Astrocyte of the cerebellum (primary cell): ENCODE data around the gene UTP11.
"Not testable (repeated sequence)": the region's sequence is repeated elsewhere in the genome, so short reads cannot be mapped to it uniquely, and the experiment has no call there.

Experiments used
- DNase-seq: peaks from one replicate; pipeline ENCODE4 v3.0.0-alpha.2; 2011; ENCODE audit warnings: low read depth
- H3K4me3 ChIP-seq: 2 replicates; pipeline ENCODE4 v1.5.1; 2011; ENCODE audit warnings: mild to moderate bottlenecking, low read depth, low read length, moderate library complexity
- in situ Hi-C: cut with HindIII; loops from 2 replicates; pipeline ENCODE4 v1.10.0; 2017; ENCODE audit warnings: low sequenced_read_pairs
- TF ChIP-seq, protein P1 (sequence below): IDR thresholded peaks from 2 replicates; pipeline ENCODE4 v1.5.1; 2012; ENCODE audit warnings: low read length, low read depth, moderate library complexity, mild to moderate bottlenecking; ENCODE audit errors: missing control alignments

Gene UTP11

DNA sequence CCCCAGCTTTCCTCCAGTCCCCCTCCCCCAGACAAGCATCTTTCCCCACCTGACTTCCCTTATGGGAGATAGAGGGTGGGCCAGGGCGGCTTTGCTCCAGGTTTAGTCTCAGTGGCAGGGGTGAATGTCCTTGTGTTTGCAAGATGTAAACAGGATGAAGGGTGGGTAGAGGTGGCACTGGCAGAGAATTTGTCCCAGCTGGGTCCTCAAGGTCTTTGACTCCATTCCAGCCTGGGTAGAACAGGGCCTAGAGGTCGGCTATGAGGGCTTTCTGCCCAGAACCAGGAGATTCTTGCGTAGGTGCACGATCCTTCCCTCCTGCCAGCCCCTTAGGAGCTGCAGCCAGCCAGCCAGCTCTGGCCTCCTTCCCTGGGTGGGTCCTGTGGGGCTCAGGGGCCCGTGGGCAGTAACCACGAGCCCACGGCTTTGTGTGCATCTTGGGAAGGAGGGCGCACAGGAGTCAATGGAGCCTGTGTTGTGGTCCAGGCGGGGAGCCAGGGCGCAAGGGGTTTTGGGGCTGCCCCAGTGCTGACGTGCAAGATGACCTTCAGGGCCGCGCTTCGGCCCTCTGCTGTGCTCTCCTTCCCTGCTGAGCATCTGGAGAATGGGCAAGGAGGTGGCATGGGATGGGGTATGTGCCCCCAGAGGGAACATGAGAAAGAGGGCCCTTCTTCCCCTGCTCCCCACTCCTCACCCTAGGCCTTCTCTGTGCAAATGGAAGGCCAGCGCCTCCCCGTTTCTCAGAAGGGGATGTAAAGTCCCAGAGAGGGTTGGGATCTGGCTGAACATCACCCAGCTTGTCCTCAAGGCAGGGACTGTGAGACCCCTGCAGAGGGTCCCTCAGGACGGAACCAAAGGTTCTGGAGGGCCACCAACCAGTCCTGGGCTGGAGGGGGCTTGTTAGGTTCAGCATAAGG, 18.3 kb downstream of the UTP11 start:
- H3K4me3 ChIP-seq: no peak overlapping the region
- in situ Hi-C loops: no loop called here
- DNase-seq: no peak
- TF ChIP-seq, protein P1, sequence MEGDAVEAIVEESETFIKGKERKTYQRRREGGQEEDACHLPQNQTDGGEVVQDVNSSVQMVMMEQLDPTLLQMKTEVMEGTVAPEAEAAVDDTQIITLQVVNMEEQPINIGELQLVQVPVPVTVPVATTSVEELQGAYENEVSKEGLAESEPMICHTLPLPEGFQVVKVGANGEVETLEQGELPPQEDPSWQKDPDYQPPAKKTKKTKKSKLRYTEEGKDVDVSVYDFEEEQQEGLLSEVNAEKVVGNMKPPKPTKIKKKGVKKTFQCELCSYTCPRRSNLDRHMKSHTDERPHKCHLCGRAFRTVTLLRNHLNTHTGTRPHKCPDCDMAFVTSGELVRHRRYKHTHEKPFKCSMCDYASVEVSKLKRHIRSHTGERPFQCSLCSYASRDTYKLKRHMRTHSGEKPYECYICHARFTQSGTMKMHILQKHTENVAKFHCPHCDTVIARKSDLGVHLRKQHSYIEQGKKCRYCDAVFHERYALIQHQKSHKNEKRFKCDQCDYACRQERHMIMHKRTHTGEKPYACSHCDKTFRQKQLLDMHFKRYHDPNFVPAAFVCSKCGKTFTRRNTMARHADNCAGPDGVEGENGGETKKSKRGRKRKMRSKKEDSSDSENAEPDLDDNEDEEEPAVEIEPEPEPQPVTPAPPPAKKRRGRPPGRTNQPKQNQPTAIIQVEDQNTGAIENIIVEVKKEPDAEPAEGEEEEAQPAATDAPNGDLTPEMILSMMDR: no peak

DNA sequence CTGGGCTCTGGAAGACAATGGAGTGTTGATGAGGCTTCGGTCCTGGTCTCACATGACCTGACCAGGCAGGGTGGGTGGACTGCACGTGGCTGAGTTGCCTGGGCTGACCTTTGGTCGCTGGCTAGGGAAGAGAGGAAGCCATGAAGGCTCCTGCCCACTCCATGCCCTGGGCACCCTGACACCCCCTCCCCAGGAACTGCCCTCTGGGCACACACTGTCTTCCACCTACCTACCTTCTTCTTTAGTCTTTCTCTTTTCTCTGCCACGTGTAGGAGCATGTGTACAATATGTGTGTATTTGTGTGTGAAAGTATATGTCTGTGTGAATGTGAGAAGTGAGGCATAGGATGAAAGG, 19.0 kb downstream of the UTP11 start:
- TF ChIP-seq, protein P1: no peak
- DNase-seq: no peak
- no peak overlapping the region for H3K4me3 ChIP-seq
- in situ Hi-C loops: no loop called here

DNA sequence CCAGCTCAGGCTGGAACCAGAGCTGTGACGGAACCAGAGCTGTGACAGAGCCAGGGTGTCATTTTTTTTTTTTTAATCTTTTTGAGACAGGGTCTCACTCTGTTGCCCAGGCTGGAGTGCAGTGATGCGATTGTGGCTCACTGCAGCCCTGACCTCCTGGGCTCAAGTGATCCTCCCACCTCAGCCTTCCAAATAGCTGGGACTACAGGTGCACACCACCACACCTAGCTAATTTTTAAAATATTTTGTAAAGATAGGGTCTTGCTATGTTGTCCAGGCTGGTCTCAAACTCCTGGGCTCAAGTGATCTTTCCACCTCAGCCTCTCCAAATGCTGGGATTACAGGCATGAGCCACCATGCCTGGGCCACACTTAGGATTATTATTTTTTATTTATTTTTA, 20.5 kb downstream of the UTP11 start:
- in situ Hi-C loops, H3K4me3 ChIP-seq, DNase-seq: not testable (repeated sequence)

DNA sequence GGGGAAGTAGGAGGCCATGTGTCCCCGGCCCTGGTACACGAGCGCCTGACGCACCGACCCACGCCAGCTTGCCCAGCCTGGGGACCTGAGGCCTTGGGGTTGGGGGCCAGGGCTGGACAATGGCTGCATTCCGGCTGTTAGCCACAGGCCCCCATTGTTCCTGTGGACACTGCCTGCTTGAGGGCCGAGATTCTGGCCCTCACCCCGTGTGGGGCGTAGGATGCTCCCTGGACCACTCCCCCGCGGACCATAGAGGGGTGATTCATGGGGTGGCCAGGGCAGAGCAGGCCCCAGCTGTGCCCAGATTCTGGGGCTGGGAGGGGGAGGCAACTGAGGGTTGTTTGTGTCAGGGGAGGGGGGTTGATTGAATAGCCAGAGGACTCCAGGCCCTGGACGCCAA, 22.3 kb downstream of the UTP11 start:
- in situ Hi-C loops: no loop called here
- DNase-seq: no peak
- TF ChIP-seq, protein P1: no peak
- no peak overlapping the region for H3K4me3 ChIP-seq

DNA sequence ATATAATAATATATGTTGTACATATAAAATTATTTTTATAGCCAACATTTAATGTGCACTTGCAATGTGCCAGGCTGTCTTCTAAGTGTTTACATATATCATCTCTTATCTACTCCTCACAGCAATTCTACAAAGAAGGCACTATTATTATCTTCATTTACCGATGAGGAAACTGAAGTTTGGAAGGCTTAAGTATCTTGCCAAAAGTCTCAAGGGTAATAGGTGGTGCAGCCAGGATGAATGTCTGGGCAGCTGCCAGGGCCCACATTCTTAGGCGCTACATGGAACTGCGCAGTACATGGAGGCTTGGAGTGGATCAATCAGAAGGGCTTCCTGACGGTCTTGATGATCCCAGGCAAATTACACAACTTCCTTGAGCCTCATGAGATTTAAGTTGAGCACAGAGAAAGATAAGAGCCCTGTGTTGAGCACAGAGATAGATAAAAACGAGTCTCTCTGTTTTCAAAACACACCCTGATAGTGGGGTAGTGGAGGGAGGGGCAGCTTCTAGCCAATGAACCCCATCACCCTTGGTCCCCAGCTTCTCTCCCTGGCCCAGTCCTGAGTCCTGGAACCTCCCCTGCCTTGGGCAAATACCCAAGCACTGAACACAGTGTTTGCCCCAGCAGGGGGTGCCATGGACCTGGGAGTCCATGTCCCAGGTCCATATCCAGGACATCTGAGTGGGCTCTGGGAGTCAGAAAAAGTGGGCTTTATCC, 24.8 kb downstream of the UTP11 start:
- H3K4me3 ChIP-seq: no peak overlapping the region
- in situ Hi-C loops: no loop called here
- TF ChIP-seq, protein P1: no peak
- no peak for DNase-seq

DNA sequence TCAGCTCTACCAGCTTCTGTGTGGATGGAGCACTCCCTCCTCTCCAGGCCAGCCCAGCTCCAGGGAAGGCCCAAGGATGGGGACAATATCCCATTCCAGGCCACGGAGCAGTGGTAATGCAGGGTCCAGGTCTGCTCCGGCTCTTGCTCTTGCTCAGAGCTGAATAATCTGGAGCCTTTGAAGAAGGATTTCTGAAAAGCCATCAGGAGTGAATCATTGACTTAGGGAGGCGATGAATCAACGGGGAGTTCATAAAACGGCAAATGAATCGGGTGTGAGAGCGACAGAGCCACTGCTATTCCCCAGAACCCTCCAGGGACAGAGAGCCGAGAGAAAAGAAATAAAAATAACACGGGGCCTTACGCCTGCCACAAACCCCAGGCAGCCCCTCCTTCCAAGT, 26.3 kb downstream of the UTP11 start:
- no peak for DNase-seq
- no peak overlapping the region for H3K4me3 ChIP-seq
- TF ChIP-seq, protein P1: no peak
- in situ Hi-C loops: no loop called here
